GM19043 (cell line): ENCODE measurements around the gene SDK1.

Source experiments
- ATAC-seq: cut with Tn5 transposase; IDR thresholded peaks from one replicate; pipeline ENCODE4 v1.9.1; 2021; ENCODE audit warnings: low read depth; ENCODE audit not compliant: unreplicated experiment

The SDK1 gene

GRCh38 chr7:3443716-3444115 lies 142.7 kb downstream of the SDK1 start:
- ATAC-seq, result no peak

- no peak for ATAC-seq
Measured at GRCh38 chr7:3446786-3447185, 145.7 kb downstream of the SDK1 start.

- no peak for ATAC-seq
Measured at GRCh38 chr7:3451701-3452100, 150.6 kb downstream of the SDK1 start.

GRCh38 chr7:3453398-3453797 lies 152.3 kb downstream of the SDK1 start:
- no peak for ATAC-seq

GRCh38 chr7:3455806-3456595 lies 154.9 kb downstream of the SDK1 start:
- no peak for ATAC-seq

- ATAC-seq, result no peak
Measured at GRCh38 chr7:3459111-3459510, 158.1 kb downstream of the SDK1 start.

GRCh38 chr7:3461923-3462322 lies 160.9 kb downstream of the SDK1 start:
- ATAC-seq, result no peak

GRCh38 chr7:3463696-3464095 lies 162.6 kb downstream of the SDK1 start:
- ATAC-seq, result no peak

- no peak for ATAC-seq
Measured at GRCh38 chr7:3464900-3465622, 164.0 kb downstream of the SDK1 start.

GRCh38 chr7:3466261-3466660 lies 165.2 kb downstream of the SDK1 start:
- ATAC-seq, result no peak

- no peak for ATAC-seq
Measured at GRCh38 chr7:3469641-3470040, 168.6 kb downstream of the SDK1 start.

- ATAC-seq, result no peak
Measured at GRCh38 chr7:3480197-3480596, 179.1 kb downstream of the SDK1 start.

- no peak for ATAC-seq
Measured at GRCh38 chr7:3481435-3481834, 180.4 kb downstream of the SDK1 start.

GRCh38 chr7:3482147-3482921 lies 181.3 kb downstream of the SDK1 start:
- ATAC-seq, result no peak

GRCh38 chr7:3486841-3487240 lies 185.8 kb downstream of the SDK1 start:
- ATAC-seq, result no peak

- no peak for ATAC-seq
Measured at GRCh38 chr7:3488829-3489228, 187.8 kb downstream of the SDK1 start.

- no peak for ATAC-seq
Measured at GRCh38 chr7:3493499-3493898, 192.4 kb downstream of the SDK1 start.

- no peak for ATAC-seq
Measured at GRCh38 chr7:3494947-3495346, 193.9 kb downstream of the SDK1 start.

GRCh38 chr7:3495530-3495929 lies 194.5 kb downstream of the SDK1 start:
- no peak for ATAC-seq

GRCh38 chr7:3495954-3496353 lies 194.9 kb downstream of the SDK1 start:
- no peak for ATAC-seq

- ATAC-seq, result no peak
Measured at GRCh38 chr7:3497796-3498195, 196.7 kb downstream of the SDK1 start.
